SK-N-SH (cell line): ENCODE measurements around the gene GALNTL6.

Experiments
- ELF1 ChIP-seq: IDR thresholded peaks from 2 replicates; pipeline ENCODE4 v1.4.0; 2012
- EP300 ChIP-seq, 2 experiments: IDR thresholded peaks; 2 replicates each; pipeline versions ENCODE4 v1.4.0 to v1.6.1; 2012; ENCODE audit warnings: borderline replicate concordance in 1 of 2, low read depth in 1 of 2, low read length in 1 of 2
- GATA2 ChIP-seq: sonication (generic); formaldehyde crosslinking; IDR thresholded peaks from 2 replicates; pipeline ENCODE4 v1.5.0; 2020; ENCODE audit warnings: mild to moderate bottlenecking, missing genetic modification reagents
- POLR2AphosphoS5 ChIP-seq: IDR thresholded peaks from 2 replicates; pipeline ENCODE4 v1.6.1; 2012; ENCODE audit warnings: low read depth, low read length
- RAD21 ChIP-seq: IDR thresholded peaks from 2 replicates; pipeline ENCODE4 v1.6.1; 2012; ENCODE audit warnings: mild to moderate bottlenecking, low read length
- TEAD4 ChIP-seq: IDR thresholded peaks from 2 replicates; pipeline ENCODE4 v1.4.0; 2012; ENCODE audit warnings: mild to moderate bottlenecking, borderline replicate concordance; ENCODE audit not compliant: insufficient read depth
- YY1 ChIP-seq: IDR thresholded peaks from 2 replicates; pipeline ENCODE4 v1.4.0; 2012; ENCODE audit warnings: low read depth, mild to moderate bottlenecking
- TF ChIP-seq, protein P1 (sequence below): fragments of 150-350 bp; IDR thresholded peaks from 2 replicates; pipeline ENCODE4 v1.6.1; 2017; ENCODE audit warnings: antibody characterized with exemption, low read length, low read depth, borderline replicate concordance
- TF ChIP-seq, protein P2 (sequence below): fragments of 200-600 bp; sonication (generic); IDR thresholded peaks from 2 replicates; pipeline ENCODE4 v1.6.1; 2017; ENCODE audit warnings: antibody characterized with exemption, mild to moderate bottlenecking, moderate library complexity
- TF ChIP-seq, protein P3 (sequence below): IDR thresholded peaks from 2 replicates; pipeline ENCODE4 v1.6.1; 2012; ENCODE audit warnings: mild to moderate bottlenecking, low read depth, low read length, moderate library complexity
- TF ChIP-seq, protein P4 (sequence below): IDR thresholded peaks from 2 replicates; pipeline ENCODE4 v1.4.0; 2012; ENCODE audit warnings: low read depth
- TF ChIP-seq, protein P5 (sequence below): IDR thresholded peaks from 2 replicates; pipeline ENCODE4 v1.4.0; 2012; ENCODE audit warnings: low read depth, borderline replicate concordance

DNA sequence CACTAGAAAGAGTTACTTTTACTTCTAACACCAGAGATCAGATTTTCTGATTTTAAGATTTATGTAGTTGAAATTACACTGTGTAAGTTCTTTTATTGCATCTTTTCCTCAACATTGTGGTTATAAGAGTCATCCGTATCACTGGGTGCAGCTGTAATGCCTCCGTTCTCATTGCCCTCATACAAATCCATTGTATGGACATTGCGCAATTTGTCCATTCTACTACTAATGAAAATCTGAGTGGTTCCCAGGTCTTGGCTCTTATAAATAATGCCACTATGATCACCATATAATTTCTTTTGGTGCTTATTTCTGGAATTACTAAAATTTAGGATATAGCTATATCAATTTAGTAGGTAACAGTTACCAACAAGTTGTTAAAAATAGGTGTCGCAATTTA lies 741.4 kb downstream of the GALNTL6 start:
- no peak for TF ChIP-seq TEAD4
- TF ChIP-seq, protein P1, sequence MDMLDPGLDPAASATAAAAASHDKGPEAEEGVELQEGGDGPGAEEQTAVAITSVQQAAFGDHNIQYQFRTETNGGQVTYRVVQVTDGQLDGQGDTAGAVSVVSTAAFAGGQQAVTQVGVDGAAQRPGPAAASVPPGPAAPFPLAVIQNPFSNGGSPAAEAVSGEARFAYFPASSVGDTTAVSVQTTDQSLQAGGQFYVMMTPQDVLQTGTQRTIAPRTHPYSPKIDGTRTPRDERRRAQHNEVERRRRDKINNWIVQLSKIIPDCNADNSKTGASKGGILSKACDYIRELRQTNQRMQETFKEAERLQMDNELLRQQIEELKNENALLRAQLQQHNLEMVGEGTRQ = no peak
- TF ChIP-seq, protein P2, sequence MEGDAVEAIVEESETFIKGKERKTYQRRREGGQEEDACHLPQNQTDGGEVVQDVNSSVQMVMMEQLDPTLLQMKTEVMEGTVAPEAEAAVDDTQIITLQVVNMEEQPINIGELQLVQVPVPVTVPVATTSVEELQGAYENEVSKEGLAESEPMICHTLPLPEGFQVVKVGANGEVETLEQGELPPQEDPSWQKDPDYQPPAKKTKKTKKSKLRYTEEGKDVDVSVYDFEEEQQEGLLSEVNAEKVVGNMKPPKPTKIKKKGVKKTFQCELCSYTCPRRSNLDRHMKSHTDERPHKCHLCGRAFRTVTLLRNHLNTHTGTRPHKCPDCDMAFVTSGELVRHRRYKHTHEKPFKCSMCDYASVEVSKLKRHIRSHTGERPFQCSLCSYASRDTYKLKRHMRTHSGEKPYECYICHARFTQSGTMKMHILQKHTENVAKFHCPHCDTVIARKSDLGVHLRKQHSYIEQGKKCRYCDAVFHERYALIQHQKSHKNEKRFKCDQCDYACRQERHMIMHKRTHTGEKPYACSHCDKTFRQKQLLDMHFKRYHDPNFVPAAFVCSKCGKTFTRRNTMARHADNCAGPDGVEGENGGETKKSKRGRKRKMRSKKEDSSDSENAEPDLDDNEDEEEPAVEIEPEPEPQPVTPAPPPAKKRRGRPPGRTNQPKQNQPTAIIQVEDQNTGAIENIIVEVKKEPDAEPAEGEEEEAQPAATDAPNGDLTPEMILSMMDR = no peak
- no peak for TF ChIP-seq YY1
- TF ChIP-seq, protein P3, sequence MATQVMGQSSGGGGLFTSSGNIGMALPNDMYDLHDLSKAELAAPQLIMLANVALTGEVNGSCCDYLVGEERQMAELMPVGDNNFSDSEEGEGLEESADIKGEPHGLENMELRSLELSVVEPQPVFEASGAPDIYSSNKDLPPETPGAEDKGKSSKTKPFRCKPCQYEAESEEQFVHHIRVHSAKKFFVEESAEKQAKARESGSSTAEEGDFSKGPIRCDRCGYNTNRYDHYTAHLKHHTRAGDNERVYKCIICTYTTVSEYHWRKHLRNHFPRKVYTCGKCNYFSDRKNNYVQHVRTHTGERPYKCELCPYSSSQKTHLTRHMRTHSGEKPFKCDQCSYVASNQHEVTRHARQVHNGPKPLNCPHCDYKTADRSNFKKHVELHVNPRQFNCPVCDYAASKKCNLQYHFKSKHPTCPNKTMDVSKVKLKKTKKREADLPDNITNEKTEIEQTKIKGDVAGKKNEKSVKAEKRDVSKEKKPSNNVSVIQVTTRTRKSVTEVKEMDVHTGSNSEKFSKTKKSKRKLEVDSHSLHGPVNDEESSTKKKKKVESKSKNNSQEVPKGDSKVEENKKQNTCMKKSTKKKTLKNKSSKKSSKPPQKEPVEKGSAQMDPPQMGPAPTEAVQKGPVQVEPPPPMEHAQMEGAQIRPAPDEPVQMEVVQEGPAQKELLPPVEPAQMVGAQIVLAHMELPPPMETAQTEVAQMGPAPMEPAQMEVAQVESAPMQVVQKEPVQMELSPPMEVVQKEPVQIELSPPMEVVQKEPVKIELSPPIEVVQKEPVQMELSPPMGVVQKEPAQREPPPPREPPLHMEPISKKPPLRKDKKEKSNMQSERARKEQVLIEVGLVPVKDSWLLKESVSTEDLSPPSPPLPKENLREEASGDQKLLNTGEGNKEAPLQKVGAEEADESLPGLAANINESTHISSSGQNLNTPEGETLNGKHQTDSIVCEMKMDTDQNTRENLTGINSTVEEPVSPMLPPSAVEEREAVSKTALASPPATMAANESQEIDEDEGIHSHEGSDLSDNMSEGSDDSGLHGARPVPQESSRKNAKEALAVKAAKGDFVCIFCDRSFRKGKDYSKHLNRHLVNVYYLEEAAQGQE = no peak
- TF ChIP-seq POLR2AphosphoS5 = no peak
- no peak for TF ChIP-seq ELF1
- TF ChIP-seq, protein P4, sequence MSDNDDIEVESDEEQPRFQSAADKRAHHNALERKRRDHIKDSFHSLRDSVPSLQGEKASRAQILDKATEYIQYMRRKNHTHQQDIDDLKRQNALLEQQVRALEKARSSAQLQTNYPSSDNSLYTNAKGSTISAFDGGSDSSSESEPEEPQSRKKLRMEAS = no peak
- no peak for TF ChIP-seq EP300 (IDR thresholded peaks at IDR 0.05; ENCODE audit: borderline replicate concordance in 1 of 2, low read depth in 1 of 2, low read length in 1 of 2)
- no peak for TF ChIP-seq RAD21
- no peak for TF ChIP-seq GATA2
- TF ChIP-seq, protein P5, sequence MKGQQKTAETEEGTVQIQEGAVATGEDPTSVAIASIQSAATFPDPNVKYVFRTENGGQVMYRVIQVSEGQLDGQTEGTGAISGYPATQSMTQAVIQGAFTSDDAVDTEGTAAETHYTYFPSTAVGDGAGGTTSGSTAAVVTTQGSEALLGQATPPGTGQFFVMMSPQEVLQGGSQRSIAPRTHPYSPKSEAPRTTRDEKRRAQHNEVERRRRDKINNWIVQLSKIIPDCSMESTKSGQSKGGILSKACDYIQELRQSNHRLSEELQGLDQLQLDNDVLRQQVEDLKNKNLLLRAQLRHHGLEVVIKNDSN = no peak
